Spleen (tissue), 11 donors: ENCODE results near the gene NOD1. TPM values are rescaled to one million over a fixed set of nuclear protein-coding genes. Genes with fewer than 3 reads are reported as not detected.
"Not testable (repeated sequence)": the region's sequence is repeated elsewhere in the genome, so short reads cannot be mapped to it uniquely, and the experiment has no call there.

Source experiments
- DNase-seq: peaks from one replicate; pipeline ENCODE4 v3.0.0-alpha.2; 2020
- H3K27ac ChIP-seq, 8 donors: fragments of 200-600 bp; sonication (generic) in 7 of 8; 1 replicate in 4 of 8; 2 replicates in 4 of 8; pipeline versions ENCODE4 v1.5.0 to v1.8.0; 2016 to 2021; ENCODE audit warnings: inconsistent platforms in 4 of 8, mild to moderate bottlenecking in 4 of 8, moderate library complexity in 1 of 8
- H3K27me3 ChIP-seq, 7 donors: fragments of 200-600 bp; sonication (generic) in 6 of 7; replicated peaks in 1 of 7; 1 replicate in 4 of 7; 2 replicates in 3 of 7; pipeline versions ENCODE4 v1.5.0 to v1.8.0; 2016 to 2021; ENCODE audit warnings: inconsistent platforms in 3 of 7, mild to moderate bottlenecking in 1 of 7
- H3K36me3 ChIP-seq, 6 donors: fragments of 200-600 bp; sonication (generic) in 5 of 6; 1 replicate in 4 of 6; 2 replicates in 2 of 6; pipeline versions ENCODE4 v1.5.0 to v1.8.0; 2016 to 2021; ENCODE audit warnings: inconsistent platforms in 2 of 6
- H3K4me1 ChIP-seq, 6 donors: fragments of 200-600 bp; sonication (generic) in 5 of 6; 1 replicate in 3 of 6; 2 replicates in 3 of 6; pipeline versions ENCODE4 v1.5.0 to v1.8.0; 2016 to 2021; ENCODE audit warnings: inconsistent platforms in 3 of 6
- H3K4me3 ChIP-seq, 8 donors: fragments of 200-600 bp; sonication (generic) in 7 of 8; 1 replicate in 4 of 8; 2 replicates in 4 of 8; pipeline versions ENCODE4 v1.5.0 to v1.8.0; 2016 to 2021; ENCODE audit warnings: inconsistent platforms in 4 of 8, mild to moderate bottlenecking in 4 of 8, moderate library complexity in 2 of 8
- H3K9me3 ChIP-seq, 8 donors: fragments of 200-600 bp; sonication (generic) in 7 of 8; 1 replicate in 4 of 8; 2 replicates in 4 of 8; pipeline versions ENCODE4 v1.5.0 to v1.8.0; 2016 to 2021; ENCODE audit warnings: inconsistent platforms in 4 of 8
- POLR2A ChIP-seq, 3 donors: fragments of 450-650 bp; IDR thresholded peaks; one replicate each; pipeline ENCODE4 v1.5.1; 2017; ENCODE audit warnings: antibody characterized with exemption in 3 of 3, mild to moderate bottlenecking in 1 of 3
- POLR2AphosphoS5 ChIP-seq, 3 donors: sonication (generic); formaldehyde crosslinking; IDR thresholded peaks; one replicate each; pipeline ENCODE4 v1.5.1; 2017; ENCODE audit warnings: antibody characterized with exemption in 3 of 3
- WGBS, 5 donors: extraction: QIAGEN DNeasy Blood & Tissue Kit in 3 of 5; methylation state at CpG; one replicate each; pipeline versions ENCODE4 v1.1.5 to v1.1.7; 2013 to 2018; 5-methylcytosine and 5-hydroxymethylcytosine counted together
- intact Hi-C: fragments of 100-400 bp; cut with DNase I; formaldehyde crosslinking; loops from one replicate; pipeline ENCODE4 v1.15.0; 2023; ENCODE audit warnings: low total_unique reads
- polyA plus RNA-seq, 3 donors: library from polyadenylated mRNA; stranded (reverse); fragments of 200-250 nt; gene quantifications; one replicate each; pipeline ENCODE4 v1.2.1, GENCODE V29; 2013
- total RNA-seq, 7 donors: library from RNA; depleted of rRNA in 3 of 7; stranded (reverse); fragments of >200 nt in 3 of 7; fragmentation: NEBNext Ultra II Directional in 4 of 7; extraction: Animal tissue kit (Norgen Biotek cat#: 25700) in 4 of 7; gene quantifications; one replicate each; pipeline versions ENCODE4 v1.1.0 to v1.2.1, GENCODE V29; 2016 to 2021
- TF ChIP-seq, protein P1 (sequence below), 11 experiments: fragments of 200-600 bp in 7 of 11; fragments of 450-650 bp in 4 of 11; sonication (generic) in 4 of 11; IDR thresholded peaks in 8 of 11; conservative IDR thresholded peaks in 3 of 11; 1 replicate in 7 of 11; 2 replicates in 4 of 11; pipeline versions ENCODE4 v1.4.0 to v1.8.0; 2016 to 2021; ENCODE audit warnings: antibody characterized with exemption in 11 of 11, inconsistent platforms in 4 of 11, mild to moderate bottlenecking in 1 of 11
- donor health status: healthy with polysubstance abuse.
- donor health status: DM: no; HTN: no; CAD: no; lungs with moderate emphysema.
- donor health status: DM: no; HTN: no; CAD: no.
- donor health status: Bipolar disorder and iron deficiency.
- donor health status: healthy.
- donor health status: DM: no; HTN: no; CAD: no.
- donor health status: DM: yes; HTN: yes; CAD: no.

NOD1 gene
- total and polyA plus RNA-seq, 10 donors: 11.0 to 40.8 (median 33.5) TPM

GRCh38 chr7:30390736-30391636 is 87.6 kb downstream of the NOD1 start:
- DNase-seq: no peak
- no peaks in the 10 kb centered on the region for H3K9me3 ChIP-seq
- WGBS, 5 donors: 92 to 97% (median 95%) methylated on average over 8 of the region's 8 CpGs
- TF ChIP-seq POLR2A (IDR thresholded peaks at IDR 0.05) (no peak), POLR2AphosphoS5 (IDR thresholded peaks at IDR 0.05) (peak in 1 of 3 donors; percentile 33)
- peaks cover 0 to 16% (median 4%) of the 10 kb centered on the region in 6 donors for H3K4me1 ChIP-seq
- H3K27ac ChIP-seq: peak overlapping the region in 1 of 8 donors; percentile 4
- H3K36me3 ChIP-seq: peaks cover 0 to 12% (median 0%) of the 10 kb centered on the region in 6 donors
- no peaks in the 10 kb centered on the region for H3K27me3 ChIP-seq
- intact Hi-C loops: no loop called here
- no peak overlapping the region for H3K4me3 ChIP-seq

DNA sequence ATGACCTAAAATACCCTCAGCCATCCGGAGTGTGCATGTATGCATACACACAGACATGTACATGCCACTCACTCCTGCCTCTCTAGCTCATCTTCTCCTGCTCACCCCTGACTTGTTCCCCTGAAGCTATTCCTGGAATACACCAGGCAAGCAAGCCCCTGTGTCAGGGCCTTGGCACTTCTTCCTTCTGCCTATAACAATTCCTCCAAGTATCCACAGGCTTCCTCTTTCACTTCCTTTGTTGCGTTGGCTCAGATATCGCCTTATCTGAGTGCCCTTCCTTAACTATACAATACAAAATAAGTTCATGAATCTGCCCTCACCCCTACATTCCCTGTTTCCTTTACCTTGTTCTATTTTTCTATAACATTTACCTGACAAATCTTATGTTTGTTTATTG is 88.8 kb downstream of the NOD1 start:
- intact Hi-C loops: no loop called here
- peak overlapping the region in 3 of 8 donors; percentile 3 to 41 (median 4) for H3K27ac ChIP-seq
- H3K36me3 ChIP-seq: peaks cover 0 to 12% (median 0%) of the 10 kb centered on the region in 6 donors
- no peak overlapping the region for H3K4me3 ChIP-seq
- peaks cover 0 to 16% (median 4%) of the 10 kb centered on the region in 6 donors for H3K4me1 ChIP-seq
- no peak for DNase-seq
- H3K27me3 ChIP-seq: no peaks in the 10 kb centered on the region
- TF ChIP-seq POLR2A (IDR thresholded peaks at IDR 0.05) (no peak), POLR2AphosphoS5 (IDR thresholded peaks at IDR 0.05) (peak in 1 of 3 donors; percentile 43)
- TF ChIP-seq, protein P1, sequence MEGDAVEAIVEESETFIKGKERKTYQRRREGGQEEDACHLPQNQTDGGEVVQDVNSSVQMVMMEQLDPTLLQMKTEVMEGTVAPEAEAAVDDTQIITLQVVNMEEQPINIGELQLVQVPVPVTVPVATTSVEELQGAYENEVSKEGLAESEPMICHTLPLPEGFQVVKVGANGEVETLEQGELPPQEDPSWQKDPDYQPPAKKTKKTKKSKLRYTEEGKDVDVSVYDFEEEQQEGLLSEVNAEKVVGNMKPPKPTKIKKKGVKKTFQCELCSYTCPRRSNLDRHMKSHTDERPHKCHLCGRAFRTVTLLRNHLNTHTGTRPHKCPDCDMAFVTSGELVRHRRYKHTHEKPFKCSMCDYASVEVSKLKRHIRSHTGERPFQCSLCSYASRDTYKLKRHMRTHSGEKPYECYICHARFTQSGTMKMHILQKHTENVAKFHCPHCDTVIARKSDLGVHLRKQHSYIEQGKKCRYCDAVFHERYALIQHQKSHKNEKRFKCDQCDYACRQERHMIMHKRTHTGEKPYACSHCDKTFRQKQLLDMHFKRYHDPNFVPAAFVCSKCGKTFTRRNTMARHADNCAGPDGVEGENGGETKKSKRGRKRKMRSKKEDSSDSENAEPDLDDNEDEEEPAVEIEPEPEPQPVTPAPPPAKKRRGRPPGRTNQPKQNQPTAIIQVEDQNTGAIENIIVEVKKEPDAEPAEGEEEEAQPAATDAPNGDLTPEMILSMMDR (IDR thresholded peaks at IDR 0.05 in 8 of 11, conservative IDR thresholded peaks at IDR 0.05 in 3 of 11): no peak
- WGBS, 5 donors: 41 to 67% (median 54%) methylated on average over 3 of the region's 3 CpGs
- no peaks in the 10 kb centered on the region for H3K9me3 ChIP-seq

GRCh38 chr7:30382607-30383006 is 96.0 kb downstream of the NOD1 start:
- H3K27me3 ChIP-seq: no peaks in the 10 kb centered on the region
- 65 to 100% (median 91%) methylated on average over 1 of the region's 1 CpG for WGBS, 5 donors
- H3K27ac ChIP-seq: no peak overlapping the region
- no peak for DNase-seq
- peaks cover 0 to 17% (median 15%) of the 10 kb centered on the region in 8 donors for H3K9me3 ChIP-seq
- intact Hi-C loops: no loop called here
- no peaks in the 10 kb centered on the region for H3K36me3 ChIP-seq
- H3K4me1 ChIP-seq: no peaks in the 10 kb centered on the region
- H3K4me3 ChIP-seq: no peak overlapping the region
- TF ChIP-seq POLR2AphosphoS5 (IDR thresholded peaks at IDR 0.05): no peak
- TF ChIP-seq, protein P1 (IDR thresholded peaks at IDR 0.05 in 8 of 11, conservative IDR thresholded peaks at IDR 0.05 in 3 of 11): no peak

DNA sequence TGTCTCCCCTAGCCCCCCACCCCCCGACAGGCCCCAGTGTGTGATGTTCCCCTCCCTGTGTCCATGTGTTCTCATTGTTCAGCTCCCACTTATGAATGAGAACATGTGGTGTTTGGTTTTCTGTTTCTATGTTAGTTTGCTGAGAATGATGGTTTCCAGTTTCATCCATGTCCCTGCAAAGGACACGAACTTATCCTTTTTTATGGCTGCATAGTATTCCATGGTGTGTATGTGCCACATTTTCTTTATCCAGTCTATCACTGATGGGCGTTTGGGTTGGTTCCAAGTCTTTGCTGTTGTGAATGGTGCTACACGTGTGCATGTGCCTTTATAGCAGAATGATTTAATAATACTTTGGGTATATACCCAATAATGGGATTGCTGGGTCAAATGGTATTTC is 97.8 kb downstream of the NOD1 start:
- DNase-seq, H3K4me1 ChIP-seq, H3K36me3 ChIP-seq, H3K4me3 ChIP-seq, intact Hi-C loops, H3K27me3 ChIP-seq, H3K27ac ChIP-seq: not testable (repeated sequence)
- peaks cover 0 to 17% (median 15%) of the 10 kb centered on the region in 8 donors for H3K9me3 ChIP-seq
- 95 to 100% (median 96%) methylated on average over 4 of the region's 4 CpGs for WGBS, 5 donors

- TF ChIP-seq, protein P1 (IDR thresholded peaks at IDR 0.05 in 8 of 11, conservative IDR thresholded peaks at IDR 0.05 in 3 of 11): no peak
- TF ChIP-seq POLR2AphosphoS5 (IDR thresholded peaks at IDR 0.05) (no peak), POLR2A (IDR thresholded peaks at IDR 0.05) (no peak)
- Histone ChIP-seq H3K4me1 (no peaks in the 10 kb centered on the region), H3K27me3 (no peaks in the 10 kb centered on the region), H3K9me3 (peaks cover 0 to 17% (median 15%) of the 10 kb centered on the region in 8 donors), H3K36me3 (no peaks in the 10 kb centered on the region), H3K4me3 (no peak overlapping the region), H3K27ac (no peak overlapping the region)
- intact Hi-C loops: no loop called here
- 92 to 100% (median 96%) methylated on average over 2 of the region's 2 CpGs for WGBS, 5 donors
- DNase-seq: no peak
These were observed 98.3 kb downstream of the NOD1 start for GRCh38 chr7:30380294-30380693.
